GM23248 (cell line): ENCODE results near the gene AK5.

Source experiments
- EZH2 ChIP-seq: fragments of 200-600 bp; sonication (generic); IDR thresholded peaks from 2 replicates; pipeline ENCODE4 v1.6.1; 2018; ENCODE audit warnings: antibody characterized with exemption, mild to moderate bottlenecking; ENCODE audit not compliant: insufficient read depth, poor library complexity, severe bottlenecking
- EZH2phosphoT487 ChIP-seq: fragments of 200-600 bp; sonication (generic); IDR thresholded peaks from 2 replicates; pipeline ENCODE4 v1.6.1; 2018; ENCODE audit warnings: antibody characterized with exemption, moderate library complexity, mild to moderate bottlenecking, low read depth; ENCODE audit not compliant: insufficient read depth

- TF ChIP-seq EZH2, result no peak
- no peak for TF ChIP-seq EZH2phosphoT487
Measured at GRCh38 chr1:77430966-77431690, 149.3 kb downstream of the AK5 start.
